Activated CD4-positive, CD25-positive, alpha-beta regulatory T cell treated with anti-CD3 and anti-CD28 coated beads, Interleukin-2, amount 50 U/mL, for 16 hours (primary cell): ENCODE data around the gene CELA2B.

ENCODE experiments used
- DNase-seq: peaks from one replicate; pipeline ENCODE4 v3.0.0-alpha.2; 2020; ENCODE audit warnings: low read depth, low spot score

CELA2B gene

GRCh38 chr1:15525050-15526020 is 49.4 kb downstream of the CELA2B start:
- no peak for DNase-seq

GRCh38 chr1:15526021-15526489 is 50.2 kb downstream of the CELA2B start:
- no peak for DNase-seq

- DNase-seq = peak; percentile 91
Observed at GRCh38 chr1:15526490-15527339, 50.8 kb downstream of the CELA2B start, which contains the start of gene DNAJC16. TSS of gene DNAJC16 (plus strand) at chr1:15526848. CDS start at chr1:15529106, 2,258 bp downstream.

GRCh38 chr1:15531003-15531402 is 55.1 kb downstream of the CELA2B start:
- DNase-seq = no peak

- DNase-seq = no peak
Observed at GRCh38 chr1:15531682-15532081, 55.8 kb downstream of the CELA2B start.

GRCh38 chr1:15538771-15539170 is 62.9 kb downstream of the CELA2B start:
- no peak for DNase-seq

GRCh38 chr1:15540186-15540585 is 64.3 kb downstream of the CELA2B start:
- DNase-seq = no peak
